H9 (cell line): ENCODE data around the gene FAAH. TPM values are rescaled to one million over a fixed set of nuclear protein-coding genes. Genes with fewer than 3 reads are reported as not detected.

Experiments
- DNase-seq: peaks from one replicate; pipeline ENCODE4 v3.0.0-alpha.2; 2017
- H2AFZ ChIP-seq: one replicate; pipeline ENCODE4 v1.6.1; 2013; ENCODE audit warnings: mild to moderate bottlenecking, low read length, control low read depth, moderate library complexity
- H2AK5ac ChIP-seq: 2 replicates; pipeline ENCODE4 v1.6.1; 2013; ENCODE audit warnings: low read length, control low read depth, mixed read lengths; ENCODE audit not compliant: insufficient read length
- H2BK120ac ChIP-seq: one replicate; pipeline ENCODE4 v1.6.1; 2013; ENCODE audit warnings: low read depth, mild to moderate bottlenecking, low read length, control low read depth, inconsistent platforms; ENCODE audit not compliant: poor library complexity, severe bottlenecking
- H2BK12ac ChIP-seq: 2 replicates; pipeline ENCODE4 v1.6.1; 2013; ENCODE audit warnings: low read length, control low read depth, mixed read lengths, low read depth; ENCODE audit not compliant: insufficient read length
- H2BK15ac ChIP-seq: 2 replicates; pipeline ENCODE4 v1.6.1; 2013; ENCODE audit warnings: low read depth, low read length, control low read depth
- H2BK20ac ChIP-seq: one replicate; pipeline ENCODE4 v1.6.1; 2013; ENCODE audit warnings: low read depth, mild to moderate bottlenecking, low read length, control low read depth, inconsistent platforms; ENCODE audit not compliant: poor library complexity, severe bottlenecking
- H2BK5ac ChIP-seq: 2 replicates; pipeline ENCODE4 v1.6.1; 2013; ENCODE audit warnings: low read length, control low read depth, mixed read lengths; ENCODE audit not compliant: insufficient read length
- H3K14ac ChIP-seq: 2 replicates; pipeline ENCODE4 v1.6.1; 2013; ENCODE audit warnings: low read length, control low read depth; ENCODE audit not compliant: insufficient read depth
- H3K18ac ChIP-seq: 2 replicates; pipeline ENCODE4 v1.6.1; 2013; ENCODE audit warnings: low read depth, mild to moderate bottlenecking, mixed read lengths, low read length, control low read depth; ENCODE audit not compliant: insufficient read length
- H3K23ac ChIP-seq: 2 replicates; pipeline ENCODE4 v1.6.1; 2013; ENCODE audit warnings: low read length, control low read depth, mixed read lengths, low read depth; ENCODE audit not compliant: insufficient read length
- H3K23me2 ChIP-seq: 2 replicates; pipeline ENCODE4 v1.6.1; 2013; ENCODE audit warnings: low read depth, mild to moderate bottlenecking, mixed read lengths, low read length, control low read depth; ENCODE audit not compliant: insufficient read length, poor library complexity, severe bottlenecking
- H3K27ac ChIP-seq: 2 replicates; pipeline ENCODE4 v1.5.1; 2013; ENCODE audit warnings: low read length, control low read depth, mixed read lengths, low read depth; ENCODE audit not compliant: insufficient read length
- H3K27me3 ChIP-seq: 2 replicates; pipeline ENCODE4 v1.6.1; 2013; ENCODE audit warnings: low read length, control low read depth, inconsistent platforms; ENCODE audit not compliant: insufficient read depth
- H3K4ac ChIP-seq: 2 replicates; pipeline ENCODE4 v1.6.1; 2013; ENCODE audit warnings: low read depth, mild to moderate bottlenecking, control low read depth, inconsistent platforms, low read length, moderate library complexity
- H3K4me1 ChIP-seq: 2 replicates; pipeline ENCODE4 v1.6.1; 2013; ENCODE audit warnings: low read length, control low read depth, inconsistent platforms; ENCODE audit not compliant: insufficient read depth
- H3K4me2 ChIP-seq: 2 replicates; pipeline ENCODE4 v1.6.1; 2013; ENCODE audit warnings: low read length, control low read depth, mixed read lengths; ENCODE audit not compliant: insufficient read length, insufficient read depth
- H3K56ac ChIP-seq: 2 replicates; pipeline ENCODE4 v1.6.1; 2013; ENCODE audit warnings: low read depth, mild to moderate bottlenecking, mixed read lengths, low read length, control low read depth; ENCODE audit not compliant: insufficient read length
- H3K79me1 ChIP-seq: 2 replicates; pipeline ENCODE4 v1.6.1; 2013; ENCODE audit warnings: low read depth, mild to moderate bottlenecking, moderate library complexity, low read length, control low read depth, inconsistent platforms; ENCODE audit not compliant: insufficient read depth, poor library complexity, severe bottlenecking
- H3K79me2 ChIP-seq: 2 replicates; pipeline ENCODE4 v1.6.1; 2013; ENCODE audit warnings: low read length, control low read depth, inconsistent platforms; ENCODE audit not compliant: insufficient read depth
- H3K9ac ChIP-seq: 2 replicates; pipeline ENCODE4 v1.6.1; 2013; ENCODE audit warnings: low read length, control low read depth, mixed read lengths; ENCODE audit not compliant: insufficient read length; ENCODE audit errors: extremely low read depth
- H3K9me3 ChIP-seq: one replicate; pipeline ENCODE4 v1.6.1; 2013; ENCODE audit warnings: low read depth, low read length, inconsistent platforms; ENCODE audit not compliant: control insufficient read depth
- H3T11ph ChIP-seq: one replicate; pipeline ENCODE4 v1.6.1; 2013; ENCODE audit warnings: mild to moderate bottlenecking, low read length, control low read depth, inconsistent platforms
- H4K20me1 ChIP-seq: one replicate; pipeline ENCODE4 v1.6.1; 2013; ENCODE audit not compliant: control insufficient read depth, insufficient read length, insufficient read depth
- H4K5ac ChIP-seq: 2 replicates; pipeline ENCODE4 v1.6.1; 2013; ENCODE audit warnings: low read depth, mild to moderate bottlenecking, mixed read lengths, low read length, control low read depth; ENCODE audit not compliant: insufficient read length
- H4K8ac ChIP-seq: replicated peaks from 2 replicates; pipeline ENCODE4 v1.6.1; 2013; ENCODE audit warnings: low read length, control low read depth, mixed read lengths, low read depth; ENCODE audit not compliant: insufficient read length
- H4K91ac ChIP-seq: 2 replicates; pipeline ENCODE4 v1.6.1; 2013; ENCODE audit warnings: low read depth, mild to moderate bottlenecking, moderate library complexity, mixed read lengths, low read length, control low read depth; ENCODE audit not compliant: insufficient read length
- H3K27ac Mint-ChIP-seq, 3 experiments: 2 replicates in 2 of 3; 3 replicates in 1 of 3; pipeline ENCODE4 v1.8.0; 2020 to 2021; ENCODE audit warnings: mixed read lengths in 3 of 3, mild to moderate bottlenecking in 1 of 3, moderate library complexity in 1 of 3
- H3K27me3 Mint-ChIP-seq: 2 replicates; pipeline ENCODE4 v1.8.0; 2021; ENCODE audit warnings: low read depth, mild to moderate bottlenecking, moderate library complexity, mixed read lengths
- H3K36me3 Mint-ChIP-seq, 3 experiments: 2 replicates in 2 of 3; 3 replicates in 1 of 3; pipeline ENCODE4 v1.8.0; 2020 to 2021; ENCODE audit warnings: low read depth in 3 of 3, mixed read lengths in 3 of 3; ENCODE audit not compliant: insufficient read depth in 1 of 3
- H3K4me1 Mint-ChIP-seq, 2 experiments: 2 replicates each; pipeline ENCODE4 v1.8.0; 2020; ENCODE audit warnings: mixed read lengths in 2 of 2
- H3K4me3 Mint-ChIP-seq, 2 experiments: 2 replicates in 1 of 2; 3 replicates in 1 of 2; pipeline ENCODE4 v1.8.0; 2020 to 2021; ENCODE audit warnings: mild to moderate bottlenecking in 2 of 2, mixed read lengths in 2 of 2, moderate library complexity in 1 of 2
- H3K9me3 Mint-ChIP-seq, 2 experiments: 2 replicates in 1 of 2; 3 replicates in 1 of 2; pipeline ENCODE4 v1.8.0; 2020; ENCODE audit warnings: mild to moderate bottlenecking in 2 of 2, mixed read lengths in 2 of 2, moderate library complexity in 1 of 2
- CTCF ChIP-seq: fragments of 200-600 bp; sonication (generic); conservative IDR thresholded peaks from 3 replicates; pipeline ENCODE4 v1.8.0; 2021; ENCODE audit warnings: antibody characterized with exemption, mild to moderate bottlenecking
- WGBS: extraction: QIAGEN DNeasy Blood & Tissue Kit; methylation state at CpG from one replicate; pipeline ENCODE4 v1.1.7; 2013; ENCODE audit warnings: missing lambda C conversion rate, low lambda C conversion rate, mixed read lengths; ENCODE audit not compliant: insufficient read length; ENCODE audit errors: extremely low coverage; 5-methylcytosine and 5-hydroxymethylcytosine counted together
- total RNA-seq: library from RNA; stranded (reverse); gene quantifications from 2 replicates; pipeline ENCODE4 v1.2.1, GENCODE V29; 2021

The FAAH gene
- total RNA-seq, 1 experiment from 2014 or later, result 18.9 TPM

GRCh38 chr1:46421739-46422138 is 27.6 kb downstream of the FAAH start:
- Histone ChIP-seq H2BK15ac (no peak overlapping the region), H2AK5ac (no peak overlapping the region), H3T11ph (no peak overlapping the region), H4K20me1 (no peaks in the 10 kb centered on the region), H3K56ac (no peak overlapping the region), H3K9ac (no peak overlapping the region), H4K5ac (no peak overlapping the region), H3K23ac (no peak overlapping the region), H3K18ac (no peak overlapping the region), H3K79me1 (no peaks in the 10 kb centered on the region), H3K79me2 (no peaks in the 10 kb centered on the region), H4K91ac (no peak overlapping the region), H3K14ac (no peak overlapping the region), H3K4ac (no peak overlapping the region), H3K27me3 (no peaks in the 10 kb centered on the region), H2BK120ac (no peak overlapping the region), H2BK12ac (no peak overlapping the region), H3K4me1 (no peaks in the 10 kb centered on the region), H3K27ac (no peak overlapping the region), H3K4me2 (no peak overlapping the region), H4K8ac (no peak overlapping the region), H2BK20ac (no peak overlapping the region), H3K23me2 (no peaks in the 10 kb centered on the region), H2AFZ (no peak overlapping the region), H3K9me3 (no peaks in the 10 kb centered on the region), H2BK5ac (no peak overlapping the region)
- H3K27me3 Mint-ChIP-seq, result peaks cover 40% of the 10 kb centered on the region
- no peaks in the 10 kb centered on the region for H3K36me3 Mint-ChIP-seq
- no peaks in the 10 kb centered on the region; a peak in 1 of 5 replicates for H3K9me3 Mint-ChIP-seq
- no peak for TF ChIP-seq CTCF
- no peak overlapping the region for H3K27ac Mint-ChIP-seq
- H3K4me1 Mint-ChIP-seq, result no peaks in the 10 kb centered on the region
- no CpG with 5 or more reads among the region's 5 CpGs for WGBS
- no peak overlapping the region for H3K4me3 Mint-ChIP-seq
- no peak for DNase-seq
